Measurements from ENCODE around the gene LNPEP.

DNA sequence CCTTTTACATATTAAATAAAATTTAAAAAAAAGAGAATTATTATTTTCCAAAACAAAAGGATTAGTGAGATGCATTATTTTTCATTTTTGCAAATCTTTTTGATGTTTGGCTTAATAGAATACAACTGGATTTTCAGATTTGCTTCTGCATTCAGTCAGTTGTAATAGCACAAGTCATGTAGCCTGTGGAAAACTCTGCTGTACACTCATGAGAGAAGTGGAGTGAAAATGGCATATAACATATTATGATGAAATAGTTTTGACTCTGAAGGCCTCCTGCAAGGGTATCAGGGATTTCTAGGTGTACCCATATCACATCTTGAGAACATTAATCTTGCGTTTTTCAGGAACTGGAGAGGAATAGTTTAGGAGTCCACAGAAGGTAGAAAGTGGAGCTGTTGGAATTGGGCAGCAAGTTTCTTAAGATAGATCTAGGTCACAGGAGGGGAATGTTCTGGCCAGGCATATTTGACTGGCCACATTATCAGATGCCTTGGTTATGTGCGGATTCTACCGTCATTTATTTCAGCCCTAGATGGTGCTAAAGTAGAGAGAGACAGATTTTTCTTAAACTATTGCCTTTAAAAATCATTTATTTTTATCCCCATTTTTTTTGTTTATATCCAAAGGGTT is 16.4 kb downstream of the LNPEP start:
- TF ChIP-seq, protein P1, sequence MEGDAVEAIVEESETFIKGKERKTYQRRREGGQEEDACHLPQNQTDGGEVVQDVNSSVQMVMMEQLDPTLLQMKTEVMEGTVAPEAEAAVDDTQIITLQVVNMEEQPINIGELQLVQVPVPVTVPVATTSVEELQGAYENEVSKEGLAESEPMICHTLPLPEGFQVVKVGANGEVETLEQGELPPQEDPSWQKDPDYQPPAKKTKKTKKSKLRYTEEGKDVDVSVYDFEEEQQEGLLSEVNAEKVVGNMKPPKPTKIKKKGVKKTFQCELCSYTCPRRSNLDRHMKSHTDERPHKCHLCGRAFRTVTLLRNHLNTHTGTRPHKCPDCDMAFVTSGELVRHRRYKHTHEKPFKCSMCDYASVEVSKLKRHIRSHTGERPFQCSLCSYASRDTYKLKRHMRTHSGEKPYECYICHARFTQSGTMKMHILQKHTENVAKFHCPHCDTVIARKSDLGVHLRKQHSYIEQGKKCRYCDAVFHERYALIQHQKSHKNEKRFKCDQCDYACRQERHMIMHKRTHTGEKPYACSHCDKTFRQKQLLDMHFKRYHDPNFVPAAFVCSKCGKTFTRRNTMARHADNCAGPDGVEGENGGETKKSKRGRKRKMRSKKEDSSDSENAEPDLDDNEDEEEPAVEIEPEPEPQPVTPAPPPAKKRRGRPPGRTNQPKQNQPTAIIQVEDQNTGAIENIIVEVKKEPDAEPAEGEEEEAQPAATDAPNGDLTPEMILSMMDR (IDR thresholded peaks at IDR 0.05) = no peak
- TF ChIP-seq POLR2A (IDR thresholded peaks at IDR 0.05) = no peak

All from Peyer's patch (tissue), 4 donors.